K562 (cell line): ENCODE results near the gene C11orf42. TPM values are rescaled to one million over a fixed set of nuclear protein-coding genes. Genes with fewer than 3 reads are reported as not detected.

Experiments used
- ATAC-seq: fragments of 200-7000 bp; cut with Tn5 transposase; 3 replicates; pipeline ENCODE4 v1.9.1; 2020; ENCODE audit warnings: moderate library complexity
- BruUV-seq: library from RNA; stranded (reverse); fragments of 400-500 nt; replicated peaks from 2 replicates; lab custom pipeline; 2021; lab: Mats Ljungman, UMichigan
- CTCF ChIA-PET: fragments of 300-600 bp; formaldehyde crosslinking; extraction: SDS; loops from one replicate; lab custom pipeline; 2021; ENCODE audit warnings: low intra/inter-chr PET ratio; lab: Yijun Ruan, JAX
- POLR2A ChIA-PET: fragments of 300-600, 350-650 bp; sonication (Branson Sonifier 250); formaldehyde crosslinking; extraction: SDS; loops from one replicate; lab custom pipeline; 2021; ENCODE audit warnings: antibody characterized with exemption, inconsistent platforms; lab: Yijun Ruan, JAX
- DNase-seq, 4 experiments: peaks; one replicate each; pipeline versions ENCODE4 v3.0.0 to v3.0.0-alpha.2; 2011 to 2018; ENCODE audit warnings: low spot score in 3 of 4, mixed read lengths in 3 of 4; ENCODE audit errors: extremely low read depth in 1 of 4
- FAIRE-seq: peaks from 2 replicates; lab custom pipeline; 2011; peaks lifted over from hg19 to GRCh38; lab: Jason Lieb, UNC
- H2AFZ ChIP-seq: 2 replicates; pipeline ENCODE4 v1.6.0; 2011; ENCODE audit warnings: low read depth, low read length, control low read depth, inconsistent platforms
- H3K27ac ChIP-seq: fragments of 200-600 bp; 3 replicates; pipeline ENCODE4 v1.8.0; 2011; ENCODE audit warnings: low read depth, mild to moderate bottlenecking, control low read depth, inconsistent platforms, low read length, moderate library complexity, mixed read lengths; ENCODE audit errors: extremely low read depth
- H3K27me3 ChIP-seq, 2 experiments: fragments of 300-600 bp in 1 of 2; 2 replicates in 1 of 2; 3 replicates in 1 of 2; pipeline versions ENCODE4 v1.6.0 to v1.8.0; 2011; ENCODE audit warnings: inconsistent platforms in 2 of 2, low read length in 2 of 2, mild to moderate bottlenecking in 1 of 2, mixed read lengths in 1 of 2, moderate library complexity in 1 of 2; ENCODE audit not compliant: control insufficient read depth in 2 of 2, insufficient read depth in 2 of 2
- H3K36me3 ChIP-seq: fragments of 300-600 bp; 3 replicates; pipeline ENCODE4 v1.8.0; 2011; ENCODE audit warnings: mild to moderate bottlenecking, low read length, inconsistent platforms; ENCODE audit not compliant: control insufficient read depth, insufficient read depth
- H3K4me1 ChIP-seq, 2 experiments: fragments of 200-600 bp in 1 of 2; replicated peaks in 1 of 2; 2 replicates in 1 of 2; 3 replicates in 1 of 2; pipeline versions ENCODE4 v1.5.1 to v1.8.0; 2011; ENCODE audit warnings: inconsistent platforms in 2 of 2, low read length in 2 of 2, mild to moderate bottlenecking in 1 of 2, mixed read lengths in 1 of 2, moderate library complexity in 1 of 2; ENCODE audit not compliant: control insufficient read depth in 2 of 2, insufficient read depth in 2 of 2
- H3K4me2 ChIP-seq: 2 replicates; pipeline ENCODE4 v1.6.1; 2011; ENCODE audit warnings: low read length, control low read depth, inconsistent platforms, mixed read lengths; ENCODE audit not compliant: insufficient read depth
- H3K4me3 ChIP-seq: fragments of 200-600 bp; sonication (generic), shearing (Covaris generic); 2 replicates; pipeline ENCODE4 v1.5.1; 2016; ENCODE audit warnings: control low read depth, inconsistent platforms
- H3K79me2 ChIP-seq: fragments of 200-600 bp; 3 replicates; pipeline ENCODE4 v1.8.0; 2011; ENCODE audit warnings: low read length, inconsistent platforms; ENCODE audit not compliant: control insufficient read depth, insufficient read depth
- H3K9ac ChIP-seq, 2 experiments: 2 replicates each; pipeline versions ENCODE4 v1.6.0 to v1.6.1; 2011; ENCODE audit warnings: low read depth in 2 of 2, low read length in 2 of 2, control low read depth in 1 of 2, inconsistent platforms in 1 of 2, mild to moderate bottlenecking in 1 of 2, mixed read lengths in 1 of 2; ENCODE audit not compliant: insufficient read depth in 1 of 2
- H3K9me1 ChIP-seq: one replicate; pipeline ENCODE4 v1.6.0; 2011; ENCODE audit warnings: inconsistent platforms, mild to moderate bottlenecking, low read length, moderate library complexity; ENCODE audit not compliant: control insufficient read depth, insufficient read depth
- H3K9me3 ChIP-seq: replicated peaks from 2 replicates; pipeline ENCODE4 v1.5.1; 2011; ENCODE audit warnings: low read depth, low read length, inconsistent platforms; ENCODE audit not compliant: control insufficient read depth, insufficient read depth
- H4K20me1 ChIP-seq: replicated peaks from 2 replicates; pipeline ENCODE4 v1.6.1; 2011; ENCODE audit warnings: low read length, inconsistent platforms, mixed read lengths; ENCODE audit not compliant: control insufficient read depth, insufficient read depth
- BMI1 ChIP-seq: fragments of 150-350 bp; IDR thresholded peaks from 2 replicates; pipeline ENCODE4 v1.6.1; 2014; ENCODE audit warnings: low read length
- LARP7 ChIP-seq: fragments of 450-650 bp; IDR thresholded peaks from 2 replicates; pipeline ENCODE4 v1.6.1; 2016
- LEF1 ChIP-seq: fragments of 450-650 bp; IDR thresholded peaks from 2 replicates; pipeline ENCODE4 v1.6.1; 2016; ENCODE audit warnings: mild to moderate bottlenecking
- MEF2D ChIP-seq: conservative IDR thresholded peaks from 2 replicates; pipeline ENCODE4 v1.6.1; 2016; ENCODE audit warnings: low read depth, missing genetic modification characterization, missing compliant biosample characterization
- MYC ChIP-seq, 2 experiments: fragments of 250-450 bp in 1 of 2; sonication (Bioruptor Pico) in 1 of 2; IDR thresholded peaks; 2 replicates each; pipeline versions ENCODE4 v1.5.1 to v1.6.1; 2012 to 2021; ENCODE audit warnings: low read depth in 2 of 2, borderline replicate concordance in 1 of 2, improper control_type of control experiment in 1 of 2, low read length in 1 of 2, mild to moderate bottlenecking in 1 of 2, moderate library complexity in 1 of 2
- OTX1 ChIP-seq: fragments of 450-650 bp; formaldehyde crosslinking; IDR thresholded peaks from 2 replicates; pipeline ENCODE4 v1.4.0; 2022; ENCODE audit warnings: mild to moderate bottlenecking
- RBM39 ChIP-seq: fragments of 200-400 bp; formaldehyde crosslinking; optimal IDR thresholded peaks from 2 replicates; pipeline ENCODE3; 2018; ENCODE audit warnings: low read depth, low read length
- SREBF2 ChIP-seq: sonication (generic); formaldehyde crosslinking; IDR thresholded peaks from 2 replicates; pipeline ENCODE4 v1.4.0; 2020; ENCODE audit warnings: mild to moderate bottlenecking, missing genetic modification reagents
- XRCC3 ChIP-seq: fragments of 450-650 bp; IDR thresholded peaks from 2 replicates; pipeline ENCODE4 v1.6.1; 2017; ENCODE audit warnings: mild to moderate bottlenecking, moderate library complexity
- YBX1 ChIP-seq: fragments of 450-650 bp; IDR thresholded peaks from 2 replicates; pipeline ENCODE4 v1.7.1; 2016; ENCODE audit warnings: mild to moderate bottlenecking
- ZC3H8 ChIP-seq: fragments of 450-650 bp; IDR thresholded peaks from 2 replicates; pipeline ENCODE4 v1.6.1; 2017
- ZNF212 ChIP-seq: fragments of 450-650 bp; formaldehyde crosslinking; IDR thresholded peaks from 2 replicates; pipeline ENCODE4 v1.4.0; 2020; ENCODE audit warnings: mild to moderate bottlenecking
- WGBS: fragments of 100-300 bp; shearing (Covaris generic); methylation state at CpG from one replicate; pipeline ENCODE4 v1.1.6; 2016; ENCODE audit warnings: low coverage, mixed read lengths; ENCODE audit not compliant: insufficient coverage; ENCODE audit errors: missing lambda C conversion rate; 5-methylcytosine and 5-hydroxymethylcytosine counted together
- in situ Hi-C: fragments of 300-500 bp; cut with MboI; formaldehyde crosslinking; loops from 4 replicates; pipeline ENCODE4 v1.15.0; 2018; ENCODE audit warnings: inconsistent platforms, mixed read lengths
- intact Hi-C: fragments of 100-400 bp; cut with micrococcal nuclease; formaldehyde crosslinking; loops from 2 replicates; pipeline ENCODE4 v1.14.2; 2022
- polyA plus RNA-seq, 8 experiments: library from polyadenylated mRNA; depleted of rRNA in 4 of 8; stranded (reverse) in 5 of 8; unstranded in 3 of 8; fragments of >200 nt; fragmentation: Nextera tagmentation in 2 of 8; fragmentation: Illumina TruSeq in 1 of 8; extraction: Ambion mirVana in 2 of 8; extraction: Trizol in 1 of 8; gene quantifications; 2 replicates each; pipeline versions ENCODE4 v1.2.1 to v1.2.3, GENCODE V29; 2011 to 2014; ENCODE audit warnings: inconsistent platforms in 1 of 8, missing spikeins in 1 of 8
- total RNA-seq, 7 experiments: library from RNA; depleted of rRNA in 6 of 7; stranded (reverse); fragments of >200 nt in 6 of 7; fragmentation: Illumina TruSeq in 2 of 7; extraction: Trizol in 2 of 7; gene quantifications; 2 replicates each; pipeline versions ENCODE4 v1.2.1 to v1.2.3, GENCODE V29; 2011 to 2021; ENCODE audit warnings: low replicate concordance in 1 of 7
- TF ChIP-seq, protein P1 (sequence below): fragments of 250-450 bp; sonication (Bioruptor Pico); IDR thresholded peaks from 2 replicates; pipeline ENCODE4 v1.4.0; 2020; ENCODE audit warnings: borderline replicate concordance
- TF ChIP-seq, protein P2 (sequence below): sonication (generic); formaldehyde crosslinking; IDR thresholded peaks from 2 replicates; pipeline ENCODE4 v1.8.0; 2022; ENCODE audit warnings: missing genetic modification reagents, mild to moderate bottlenecking, moderate library complexity, borderline replicate concordance
- TF ChIP-seq, protein P3 (sequence below): sonication (generic); formaldehyde crosslinking; IDR thresholded peaks from 2 replicates; pipeline ENCODE4 v1.8.0; 2022; ENCODE audit warnings: mild to moderate bottlenecking, missing genetic modification reagents
- TF ChIP-seq, protein P4 (sequence below): IDR thresholded peaks from 2 replicates; pipeline ENCODE4 v1.6.1; 2011; ENCODE audit warnings: borderline replicate concordance, low read depth, mild to moderate bottlenecking, moderate library complexity, low read length; ENCODE audit not compliant: insufficient read depth, poor library complexity, severe bottlenecking
- TF ChIP-seq, protein P5 (sequence below): fragments of 250-450 bp; sonication (Bioruptor Pico); IDR thresholded peaks from 2 replicates; pipeline ENCODE4 v1.8.0; 2021; ENCODE audit warnings: moderate library complexity, mild to moderate bottlenecking, inconsistent platforms

The C11orf42 gene
- total and polyA plus RNA-seq, 9 of the 15 experiments (the other 6 are each of a cell fraction or from before 2014, with no cell fraction given), result not detected

DNA sequence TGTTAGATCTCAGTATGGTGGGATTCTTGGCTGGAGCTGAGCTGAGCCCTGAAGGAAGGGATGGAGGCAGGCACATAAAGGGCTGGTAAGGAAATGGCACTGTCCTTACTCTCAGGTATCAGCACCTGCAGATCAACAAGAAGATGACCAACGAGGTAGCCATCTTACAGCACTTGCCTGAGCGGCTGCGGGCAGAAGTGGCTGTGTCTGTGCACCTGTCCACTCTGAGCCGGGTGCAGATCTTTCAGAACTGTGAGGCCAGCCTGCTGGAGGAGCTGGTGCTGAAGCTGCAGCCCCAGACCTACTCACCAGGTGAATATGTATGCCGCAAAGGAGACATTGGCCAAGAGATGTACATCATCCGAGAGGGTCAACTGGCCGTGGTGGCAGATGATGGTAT lies 36.0 kb downstream of the C11orf42 start:
- intact Hi-C loops (no loop called here), in situ Hi-C loops (no loop called here)
- peaks cover 0 to 9% of the 10 kb centered on the region in 2 experiments; a peak in 3 of 5 replicates for H3K4me1 ChIP-seq
- POLR2A ChIA-PET, result no interaction called here
- no peak overlapping the region for H3K4me2 ChIP-seq
- WGBS, result 6% methylated on average over 7 of the region's 7 CpGs
- H3K9me1 ChIP-seq, result no peaks in the 10 kb centered on the region
- DNase-seq (no peak), FAIRE-seq (no peak), ATAC-seq (no peak)
- CTCF ChIA-PET, result no interaction called here
- no peaks in the 10 kb centered on the region for H3K9me3 ChIP-seq
- H3K27ac ChIP-seq, result no peak overlapping the region
- no peak overlapping the region for H3K9ac ChIP-seq
- no peak overlapping the region for H2AFZ ChIP-seq
- no peaks in the 10 kb centered on the region for H3K79me2 ChIP-seq
- H3K36me3 ChIP-seq, result no peaks in the 10 kb centered on the region
- H3K27me3 ChIP-seq, result peaks cover 13 to 54% of the 10 kb centered on the region in 2 experiments
- no peak overlapping the region for H3K4me3 ChIP-seq
- BruUV-seq, result no TSS peak
- H4K20me1 ChIP-seq, result no peaks in the 10 kb centered on the region
- no peak for TF ChIP-seq XRCC3
- no peak for TF ChIP-seq BMI1
- TF ChIP-seq, protein P1, sequence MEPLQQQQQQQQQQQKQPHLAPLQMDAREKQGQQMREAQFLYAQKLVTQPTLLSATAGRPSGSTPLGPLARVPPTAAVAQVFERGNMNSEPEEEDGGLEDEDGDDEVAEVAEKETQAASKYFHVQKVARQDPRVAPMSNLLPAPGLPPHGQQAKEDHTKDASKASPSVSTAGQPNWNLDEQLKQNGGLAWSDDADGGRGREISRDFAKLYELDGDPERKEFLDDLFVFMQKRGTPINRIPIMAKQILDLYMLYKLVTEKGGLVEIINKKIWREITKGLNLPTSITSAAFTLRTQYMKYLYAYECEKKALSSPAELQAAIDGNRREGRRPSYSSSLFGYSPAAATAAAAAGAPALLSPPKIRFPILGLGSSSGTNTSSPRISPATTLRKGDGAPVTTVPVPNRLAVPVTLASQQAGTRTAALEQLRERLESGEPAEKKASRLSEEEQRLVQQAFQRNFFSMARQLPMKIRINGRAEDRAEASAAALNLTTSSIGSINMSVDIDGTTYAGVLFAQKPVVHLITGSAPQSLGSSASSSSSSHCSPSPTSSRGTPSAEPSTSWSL (CRISPR knock-in tag), result no peak
- TF ChIP-seq MEF2D (tag), result no peak
- no peak for TF ChIP-seq OTX1 (CRISPR knock-in tag)
- TF ChIP-seq, protein P2, sequence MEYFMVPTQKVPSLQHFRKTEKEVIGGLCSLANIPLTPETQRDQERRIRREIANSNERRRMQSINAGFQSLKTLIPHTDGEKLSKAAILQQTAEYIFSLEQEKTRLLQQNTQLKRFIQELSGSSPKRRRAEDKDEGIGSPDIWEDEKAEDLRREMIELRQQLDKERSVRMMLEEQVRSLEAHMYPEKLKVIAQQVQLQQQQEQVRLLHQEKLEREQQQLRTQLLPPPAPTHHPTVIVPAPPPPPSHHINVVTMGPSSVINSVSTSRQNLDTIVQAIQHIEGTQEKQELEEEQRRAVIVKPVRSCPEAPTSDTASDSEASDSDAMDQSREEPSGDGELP (CRISPR knock-in tag), result no peak
- no peak for TF ChIP-seq LEF1
- TF ChIP-seq, protein P3, sequence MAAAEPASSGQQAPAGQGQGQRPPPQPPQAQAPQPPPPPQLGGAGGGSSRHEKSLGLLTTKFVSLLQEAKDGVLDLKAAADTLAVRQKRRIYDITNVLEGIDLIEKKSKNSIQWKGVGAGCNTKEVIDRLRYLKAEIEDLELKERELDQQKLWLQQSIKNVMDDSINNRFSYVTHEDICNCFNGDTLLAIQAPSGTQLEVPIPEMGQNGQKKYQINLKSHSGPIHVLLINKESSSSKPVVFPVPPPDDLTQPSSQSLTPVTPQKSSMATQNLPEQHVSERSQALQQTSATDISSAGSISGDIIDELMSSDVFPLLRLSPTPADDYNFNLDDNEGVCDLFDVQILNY, result no peak
- no peak for TF ChIP-seq ZNF212 (CRISPR knock-in tag)
- TF ChIP-seq LARP7, result no peak
- TF ChIP-seq, protein P4, sequence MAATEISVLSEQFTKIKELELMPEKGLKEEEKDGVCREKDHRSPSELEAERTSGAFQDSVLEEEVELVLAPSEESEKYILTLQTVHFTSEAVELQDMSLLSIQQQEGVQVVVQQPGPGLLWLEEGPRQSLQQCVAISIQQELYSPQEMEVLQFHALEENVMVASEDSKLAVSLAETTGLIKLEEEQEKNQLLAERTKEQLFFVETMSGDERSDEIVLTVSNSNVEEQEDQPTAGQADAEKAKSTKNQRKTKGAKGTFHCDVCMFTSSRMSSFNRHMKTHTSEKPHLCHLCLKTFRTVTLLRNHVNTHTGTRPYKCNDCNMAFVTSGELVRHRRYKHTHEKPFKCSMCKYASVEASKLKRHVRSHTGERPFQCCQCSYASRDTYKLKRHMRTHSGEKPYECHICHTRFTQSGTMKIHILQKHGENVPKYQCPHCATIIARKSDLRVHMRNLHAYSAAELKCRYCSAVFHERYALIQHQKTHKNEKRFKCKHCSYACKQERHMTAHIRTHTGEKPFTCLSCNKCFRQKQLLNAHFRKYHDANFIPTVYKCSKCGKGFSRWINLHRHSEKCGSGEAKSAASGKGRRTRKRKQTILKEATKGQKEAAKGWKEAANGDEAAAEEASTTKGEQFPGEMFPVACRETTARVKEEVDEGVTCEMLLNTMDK, result no peak
- TF ChIP-seq, protein P5, sequence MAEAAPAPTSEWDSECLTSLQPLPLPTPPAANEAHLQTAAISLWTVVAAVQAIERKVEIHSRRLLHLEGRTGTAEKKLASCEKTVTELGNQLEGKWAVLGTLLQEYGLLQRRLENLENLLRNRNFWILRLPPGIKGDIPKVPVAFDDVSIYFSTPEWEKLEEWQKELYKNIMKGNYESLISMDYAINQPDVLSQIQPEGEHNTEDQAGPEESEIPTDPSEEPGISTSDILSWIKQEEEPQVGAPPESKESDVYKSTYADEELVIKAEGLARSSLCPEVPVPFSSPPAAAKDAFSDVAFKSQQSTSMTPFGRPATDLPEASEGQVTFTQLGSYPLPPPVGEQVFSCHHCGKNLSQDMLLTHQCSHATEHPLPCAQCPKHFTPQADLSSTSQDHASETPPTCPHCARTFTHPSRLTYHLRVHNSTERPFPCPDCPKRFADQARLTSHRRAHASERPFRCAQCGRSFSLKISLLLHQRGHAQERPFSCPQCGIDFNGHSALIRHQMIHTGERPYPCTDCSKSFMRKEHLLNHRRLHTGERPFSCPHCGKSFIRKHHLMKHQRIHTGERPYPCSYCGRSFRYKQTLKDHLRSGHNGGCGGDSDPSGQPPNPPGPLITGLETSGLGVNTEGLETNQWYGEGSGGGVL (CRISPR knock-in tag), result no peak
- no peak for TF ChIP-seq SREBF2
- no peak for TF ChIP-seq RBM39
- TF ChIP-seq YBX1, result no peak
- TF ChIP-seq ZC3H8, result no peak
- no peak for TF ChIP-seq MYC (IDR thresholded peaks at IDR 0.05; ENCODE audit: low read depth, low read length)
- no peak for TF ChIP-seq MYC (CRISPR knock-in tag; IDR thresholded peaks at IDR 0.05; ENCODE audit: borderline replicate concordance, low read depth)
